Measurements from ENCODE around the gene PRKCH.

DNA sequence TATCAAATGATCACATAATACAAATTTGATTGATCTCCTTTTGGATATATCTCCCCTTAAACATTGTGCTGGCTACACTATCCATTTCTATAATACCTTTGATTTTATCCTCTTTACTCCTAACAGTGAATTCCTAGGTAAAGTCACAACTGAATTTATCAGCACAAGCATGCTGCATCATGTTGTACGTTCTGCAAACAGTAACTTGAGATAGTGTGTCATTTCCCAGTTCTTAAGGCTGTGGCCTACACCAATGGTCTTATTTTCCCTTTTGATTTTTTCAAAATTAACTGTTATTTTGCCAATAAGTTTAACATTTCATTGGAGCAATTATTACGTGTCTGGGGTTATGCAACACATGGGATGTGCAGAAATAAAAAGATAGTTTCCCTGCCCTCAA, 24.8 kb downstream of the PRKCH start:
- TF ChIP-seq, protein P1, sequence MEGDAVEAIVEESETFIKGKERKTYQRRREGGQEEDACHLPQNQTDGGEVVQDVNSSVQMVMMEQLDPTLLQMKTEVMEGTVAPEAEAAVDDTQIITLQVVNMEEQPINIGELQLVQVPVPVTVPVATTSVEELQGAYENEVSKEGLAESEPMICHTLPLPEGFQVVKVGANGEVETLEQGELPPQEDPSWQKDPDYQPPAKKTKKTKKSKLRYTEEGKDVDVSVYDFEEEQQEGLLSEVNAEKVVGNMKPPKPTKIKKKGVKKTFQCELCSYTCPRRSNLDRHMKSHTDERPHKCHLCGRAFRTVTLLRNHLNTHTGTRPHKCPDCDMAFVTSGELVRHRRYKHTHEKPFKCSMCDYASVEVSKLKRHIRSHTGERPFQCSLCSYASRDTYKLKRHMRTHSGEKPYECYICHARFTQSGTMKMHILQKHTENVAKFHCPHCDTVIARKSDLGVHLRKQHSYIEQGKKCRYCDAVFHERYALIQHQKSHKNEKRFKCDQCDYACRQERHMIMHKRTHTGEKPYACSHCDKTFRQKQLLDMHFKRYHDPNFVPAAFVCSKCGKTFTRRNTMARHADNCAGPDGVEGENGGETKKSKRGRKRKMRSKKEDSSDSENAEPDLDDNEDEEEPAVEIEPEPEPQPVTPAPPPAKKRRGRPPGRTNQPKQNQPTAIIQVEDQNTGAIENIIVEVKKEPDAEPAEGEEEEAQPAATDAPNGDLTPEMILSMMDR (IDR thresholded peaks at IDR 0.05; ENCODE audit: insufficient read depth, low read length, poor library complexity, severe bottlenecking) = no peak
- TF ChIP-seq EZH2phosphoT487 (conservative IDR thresholded peaks at IDR 0.05; ENCODE audit: low read length) = no peak

All from SU-DHL-6 (cell line).